GM15510 (cell line): ENCODE measurements around the gene MNT.

Source experiments
- POLR2A ChIP-seq: IDR thresholded peaks from 3 replicates; pipeline ENCODE4 v1.6.1; 2011; ENCODE audit warnings: borderline replicate concordance; ENCODE audit not compliant: insufficient read length; ENCODE audit errors: extremely low read depth

MNT gene

GRCh38 chr17:2366747-2367494 lies 33.9 kb downstream of the MNT start:
- TF ChIP-seq POLR2A = no peak

- TF ChIP-seq POLR2A = no peak
Observed at GRCh38 chr17:2365132-2365531, 35.7 kb downstream of the MNT start.

GRCh38 chr17:2364763-2365116 lies 36.1 kb downstream of the MNT start:
- TF ChIP-seq POLR2A = no peak

DNA sequence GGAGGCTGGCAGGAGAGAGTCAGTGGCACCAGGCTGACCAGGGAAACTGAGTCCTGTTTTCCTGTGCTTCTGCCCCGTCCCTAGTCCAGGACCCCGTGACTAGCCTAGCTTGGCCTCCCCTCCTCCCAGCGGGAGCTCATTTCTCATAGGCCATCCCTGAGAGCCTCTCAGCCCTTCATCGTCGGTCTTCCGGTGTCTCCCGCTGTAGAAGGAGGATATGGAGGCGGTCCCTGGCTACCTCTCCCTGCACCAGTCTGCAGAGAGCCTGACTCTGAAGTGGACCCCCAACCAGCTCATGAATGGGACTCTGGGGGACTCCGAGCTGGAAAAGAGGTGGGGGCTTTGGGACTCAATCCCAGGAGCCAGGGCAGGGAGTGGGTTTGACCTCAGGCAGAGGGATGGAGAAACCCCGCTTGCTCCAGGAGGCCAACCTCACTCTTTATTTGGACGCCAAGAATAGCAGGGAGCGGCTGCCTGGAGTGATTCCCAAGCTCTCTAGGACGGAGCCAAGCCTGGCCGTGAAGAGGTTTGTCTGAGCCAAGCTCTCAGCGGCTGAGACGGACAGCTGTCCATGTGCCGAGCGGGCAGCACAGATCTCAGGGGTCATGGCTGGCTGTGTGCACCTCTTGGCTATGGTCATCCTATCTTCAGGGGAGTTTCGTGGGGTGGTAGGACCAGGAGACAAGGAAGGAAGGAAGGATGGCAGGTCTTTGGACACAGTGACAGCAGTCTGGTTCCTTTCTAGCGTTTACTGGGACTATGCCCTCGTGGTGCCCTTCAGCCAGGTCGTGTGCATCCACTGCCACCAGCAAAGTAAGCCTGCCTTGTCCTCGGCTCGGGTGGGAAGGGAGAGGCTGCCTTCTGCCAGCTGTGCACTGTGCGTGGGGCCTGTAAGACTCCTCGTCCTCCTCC lies 36.8 kb downstream of the MNT start:
- TF ChIP-seq POLR2A = no peak

GRCh38 chr17:2363318-2363717 lies 37.5 kb downstream of the MNT start:
- TF ChIP-seq POLR2A = no peak

- TF ChIP-seq POLR2A = no peak
Observed at GRCh38 chr17:2362881-2363280, 38.0 kb downstream of the MNT start.

GRCh38 chr17:2362416-2362815 lies 38.4 kb downstream of the MNT start:
- no peak for TF ChIP-seq POLR2A

DNA sequence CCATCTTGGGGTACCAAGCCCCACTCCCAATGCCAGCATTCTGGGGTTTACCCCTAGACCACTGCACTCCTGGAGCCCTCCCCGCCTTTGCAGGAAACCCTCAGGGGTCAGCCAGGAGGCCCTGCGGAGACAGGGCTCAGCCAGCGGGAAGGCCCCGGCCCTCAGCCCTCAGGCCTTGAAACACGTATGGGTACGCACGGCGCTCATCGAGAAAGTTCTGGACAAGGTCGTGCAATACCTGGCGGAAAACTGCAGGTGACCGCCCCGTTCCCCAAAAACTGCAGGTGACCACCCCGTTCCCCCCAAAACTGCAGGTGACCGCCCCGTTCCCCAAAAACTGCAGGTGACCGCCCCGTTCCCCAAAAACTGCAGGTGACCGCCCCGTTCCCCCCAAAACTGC lies 38.8 kb downstream of the MNT start:
- no peak for TF ChIP-seq POLR2A

DNA sequence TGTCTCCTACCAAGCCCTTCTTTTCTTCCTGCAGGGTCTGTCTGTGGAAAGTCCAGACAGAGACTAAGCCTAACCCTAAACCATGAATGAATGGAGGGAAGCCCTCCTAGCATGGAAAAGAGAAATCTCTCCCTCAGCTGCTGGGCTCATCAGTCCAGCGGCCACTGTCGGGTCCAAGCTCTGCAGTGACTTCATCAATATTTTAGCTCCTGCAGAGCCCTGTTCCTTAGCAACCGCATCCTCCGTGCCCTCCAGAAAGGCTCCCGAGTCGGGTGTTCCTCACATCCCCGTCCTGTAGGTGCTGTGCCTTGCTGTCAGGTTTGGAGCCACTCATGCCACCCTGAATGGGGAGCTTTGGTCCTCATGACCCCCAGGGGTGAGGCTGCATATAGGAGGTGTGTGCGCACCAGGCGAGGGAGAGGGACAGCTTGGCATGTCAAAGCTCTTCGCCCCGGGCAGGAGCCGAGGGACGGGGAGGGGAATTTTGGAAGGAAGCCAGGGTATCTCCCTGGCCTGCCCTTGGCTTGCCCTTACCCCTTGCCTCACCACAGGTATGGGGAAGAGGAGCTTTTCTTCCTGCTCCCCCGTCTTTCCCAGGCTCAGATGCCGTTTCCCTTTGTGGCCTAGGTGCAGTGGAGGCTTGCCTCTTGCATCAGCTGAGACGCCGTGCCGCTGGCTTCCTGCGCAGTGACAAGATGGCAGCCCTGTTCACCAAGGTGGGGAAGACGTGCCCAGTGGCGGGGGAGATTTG lies 39.7 kb downstream of the MNT start:
- TF ChIP-seq POLR2A = no peak

DNA sequence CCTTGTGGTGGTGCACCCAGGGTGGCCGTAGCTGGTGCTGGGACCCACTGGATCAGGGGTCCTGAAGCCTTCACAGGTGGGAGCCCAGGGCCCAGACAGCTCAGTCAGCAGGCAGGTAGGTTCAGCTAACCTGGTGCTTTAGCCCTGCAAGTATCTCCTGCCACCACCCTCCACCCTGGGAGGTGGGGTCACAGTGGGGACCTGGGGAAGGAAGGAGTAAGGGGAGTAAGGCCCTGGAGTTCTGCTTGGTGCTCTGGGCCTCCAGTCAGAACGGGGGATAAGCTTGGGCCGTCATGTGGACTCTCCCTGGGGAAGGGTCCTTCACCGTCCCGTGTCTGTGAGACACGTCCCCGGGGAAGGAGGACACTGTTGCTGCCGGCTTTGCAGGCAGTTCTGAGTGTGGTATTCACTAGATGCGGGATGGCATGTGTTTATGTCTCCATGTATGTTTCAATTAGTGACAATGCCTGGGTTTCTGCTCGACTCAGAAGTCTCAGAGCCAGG lies 42.9 kb downstream of the MNT start:
- TF ChIP-seq POLR2A = no peak

- no peak for TF ChIP-seq POLR2A
Observed at GRCh38 chr17:2357237-2357636, 43.6 kb downstream of the MNT start.

DNA sequence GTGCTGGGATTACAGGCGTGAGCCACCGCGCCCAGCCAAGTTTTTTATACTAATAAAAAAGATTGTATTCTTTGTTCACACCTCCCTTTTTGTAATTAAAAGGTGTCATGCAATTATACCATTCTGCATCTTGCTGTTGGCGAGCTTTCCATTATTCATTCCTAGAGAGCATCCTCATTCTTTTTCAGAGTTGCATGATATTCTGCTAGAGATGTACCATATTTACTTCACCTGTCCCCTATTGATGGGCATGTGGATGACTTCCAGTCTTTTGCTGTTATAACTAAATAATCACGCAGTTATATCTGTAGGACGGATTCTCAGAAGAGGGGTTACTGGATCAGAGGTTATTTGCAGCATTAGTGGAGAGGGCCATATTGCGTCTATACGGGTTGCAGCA lies 46.5 kb downstream of the MNT start:
- no peak for TF ChIP-seq POLR2A

- no peak for TF ChIP-seq POLR2A
Observed at GRCh38 chr17:2351269-2351668, 49.6 kb downstream of the MNT start.

- TF ChIP-seq POLR2A = no peak
Observed at GRCh38 chr17:2347805-2348685, 52.8 kb downstream of the MNT start.
